ENCODE data around the gene NIPAL3. TPM values are rescaled to one million over a fixed set of nuclear protein-coding genes. Genes with fewer than 3 reads are reported as not detected.

The NIPAL3 gene
- total RNA-seq, 3 donors from 2014 or later (not counting 1 experiment from before 2014, with no cell fraction given) = 16.6 to 31.9 (median 29.4) TPM

- Histone ChIP-seq H3K4me1 (ENCODE audit: control insufficient read depth, insufficient read depth, low read length) (no peaks in the 10 kb centered on the region), H3K36me3 (ENCODE audit: control insufficient read depth, insufficient read depth, low read length) (peaks cover 39% of the 10 kb centered on the region), H3K4me3 (ENCODE audit: low read length) (no peak overlapping the region), H3K9me3 (ENCODE audit: control insufficient read depth, insufficient read depth, low read length) (no peaks in the 10 kb centered on the region), H3K27me3 (ENCODE audit: control insufficient read depth, insufficient read depth, low read length) (no peaks in the 10 kb centered on the region), H3K27ac (ENCODE audit: low read length) (no peak overlapping the region)
- WGBS (ENCODE audit: insufficient coverage) = 95% methylated on average over 3 of the region's 3 CpGs
- Mint-ChIP-seq H3K4me3 (no peak overlapping the region), H3K27me3 (ENCODE audit: low read depth in 2 of 2) (no peaks in the 10 kb centered on the region), H3K36me3 (peaks cover 7% of the 10 kb centered on the region), H3K9me3 (no peaks in the 10 kb centered on the region), H3K27ac (no peak overlapping the region), H3K4me1 (peaks cover 4 to 13% of the 10 kb centered on the region in 2 donors)
- DNase-seq = no peak
- ATAC-seq = no peak
- TF ChIP-seq CTCF (IDR thresholded peaks at IDR 0.05) = no peak
- intact Hi-C loops (cut with micrococcal nuclease) = no loop called here
Observed at GRCh38 chr1:24425441-24425840, 9.8 kb downstream of the NIPAL3 start.

GRCh38 chr1:24425922-24426321 is 10.3 kb downstream of the NIPAL3 start:
- Mint-ChIP-seq H3K4me1 (peaks cover 4 to 13% of the 10 kb centered on the region in 2 donors), H3K9me3 (no peaks in the 10 kb centered on the region), H3K4me3 (no peak overlapping the region), H3K27ac (no peak overlapping the region), H3K27me3 (ENCODE audit: low read depth in 2 of 2) (no peaks in the 10 kb centered on the region), H3K36me3 (peaks cover 7% of the 10 kb centered on the region)
- no peak for TF ChIP-seq CTCF (IDR thresholded peaks at IDR 0.05)
- no peaks in the 10 kb centered on the region for H3K4me1 ChIP-seq (ENCODE audit: control insufficient read depth, insufficient read depth, low read length)
- intact Hi-C loops (cut with micrococcal nuclease) = no loop called here
- H3K36me3 ChIP-seq (ENCODE audit: control insufficient read depth, insufficient read depth, low read length) = peaks cover 34% of the 10 kb centered on the region
- DNase-seq (no peak), ATAC-seq (no peak)
- WGBS (ENCODE audit: insufficient coverage) = 90% methylated on average over 7 of the region's 7 CpGs
- H3K9me3 ChIP-seq (ENCODE audit: control insufficient read depth, insufficient read depth, low read length) = no peaks in the 10 kb centered on the region
- H3K27me3 ChIP-seq (ENCODE audit: control insufficient read depth, insufficient read depth, low read length) = no peaks in the 10 kb centered on the region
- H3K4me3 ChIP-seq (ENCODE audit: low read length) = no peak overlapping the region
- H3K27ac ChIP-seq (ENCODE audit: low read length) = no peak overlapping the region

GRCh38 chr1:24426744-24427544 is 11.3 kb downstream of the NIPAL3 start:
- Mint-ChIP-seq H3K4me3 (no peak overlapping the region), H3K4me1 (peaks cover 4 to 13% of the 10 kb centered on the region in 2 donors), H3K9me3 (no peaks in the 10 kb centered on the region), H3K36me3 (peaks cover 7% of the 10 kb centered on the region), H3K27me3 (ENCODE audit: low read depth in 2 of 2) (no peaks in the 10 kb centered on the region), H3K27ac (no peak overlapping the region)
- intact Hi-C loops (cut with micrococcal nuclease) = no loop called here
- Histone ChIP-seq H3K36me3 (ENCODE audit: control insufficient read depth, insufficient read depth, low read length) (peaks cover 24% of the 10 kb centered on the region), H3K4me3 (ENCODE audit: low read length) (no peak overlapping the region), H3K27ac (ENCODE audit: low read length) (no peak overlapping the region), H3K4me1 (ENCODE audit: control insufficient read depth, insufficient read depth, low read length) (no peaks in the 10 kb centered on the region), H3K27me3 (ENCODE audit: control insufficient read depth, insufficient read depth, low read length) (no peaks in the 10 kb centered on the region), H3K9me3 (ENCODE audit: control insufficient read depth, insufficient read depth, low read length) (no peaks in the 10 kb centered on the region)
- DNase-seq (no peak), ATAC-seq (no peak)
- WGBS (ENCODE audit: insufficient coverage) = 95% methylated on average over 7 of the region's 7 CpGs
- TF ChIP-seq CTCF (IDR thresholded peaks at IDR 0.05) = no peak

GRCh38 chr1:24427545-24427862 is 11.9 kb downstream of the NIPAL3 start:
- H3K4me1 ChIP-seq (ENCODE audit: control insufficient read depth, insufficient read depth, low read length) = no peaks in the 10 kb centered on the region
- Mint-ChIP-seq H3K27me3 (ENCODE audit: low read depth in 2 of 2) (no peaks in the 10 kb centered on the region), H3K4me1 (peaks cover 2 to 10% of the 10 kb centered on the region in 2 donors), H3K36me3 (peaks cover 3% of the 10 kb centered on the region), H3K27ac (no peak overlapping the region), H3K9me3 (no peaks in the 10 kb centered on the region), H3K4me3 (no peak overlapping the region)
- no peak overlapping the region for H3K4me3 ChIP-seq (ENCODE audit: low read length)
- ATAC-seq (no peak), DNase-seq (no peak)
- H3K27ac ChIP-seq (ENCODE audit: low read length) = no peak overlapping the region
- intact Hi-C loops (cut with micrococcal nuclease) = no loop called here
- H3K36me3 ChIP-seq (ENCODE audit: control insufficient read depth, insufficient read depth, low read length) = peaks cover 18% of the 10 kb centered on the region
- no peaks in the 10 kb centered on the region for H3K9me3 ChIP-seq (ENCODE audit: control insufficient read depth, insufficient read depth, low read length)
- 88% methylated on average over 1 of the region's 1 CpG for WGBS (ENCODE audit: insufficient coverage)
- no peak for TF ChIP-seq CTCF (IDR thresholded peaks at IDR 0.05)
- no peaks in the 10 kb centered on the region for H3K27me3 ChIP-seq (ENCODE audit: control insufficient read depth, insufficient read depth, low read length)

Data from natural killer cell (primary cell).